Activated T-helper 1 cell treated with anti-CD3 and anti-CD28 coated beads, Interleukin-2, amount 50 U/mL, for 16 hours (primary cell): ENCODE data around the gene RSPRY1.

Experiments used
- DNase-seq, 2 donors: peaks; one replicate each; pipeline ENCODE4 v3.0.0-alpha.2; 2020; ENCODE audit warnings: low read depth in 1 of 2, low spot score in 1 of 2

RSPRY1 gene

DNA sequence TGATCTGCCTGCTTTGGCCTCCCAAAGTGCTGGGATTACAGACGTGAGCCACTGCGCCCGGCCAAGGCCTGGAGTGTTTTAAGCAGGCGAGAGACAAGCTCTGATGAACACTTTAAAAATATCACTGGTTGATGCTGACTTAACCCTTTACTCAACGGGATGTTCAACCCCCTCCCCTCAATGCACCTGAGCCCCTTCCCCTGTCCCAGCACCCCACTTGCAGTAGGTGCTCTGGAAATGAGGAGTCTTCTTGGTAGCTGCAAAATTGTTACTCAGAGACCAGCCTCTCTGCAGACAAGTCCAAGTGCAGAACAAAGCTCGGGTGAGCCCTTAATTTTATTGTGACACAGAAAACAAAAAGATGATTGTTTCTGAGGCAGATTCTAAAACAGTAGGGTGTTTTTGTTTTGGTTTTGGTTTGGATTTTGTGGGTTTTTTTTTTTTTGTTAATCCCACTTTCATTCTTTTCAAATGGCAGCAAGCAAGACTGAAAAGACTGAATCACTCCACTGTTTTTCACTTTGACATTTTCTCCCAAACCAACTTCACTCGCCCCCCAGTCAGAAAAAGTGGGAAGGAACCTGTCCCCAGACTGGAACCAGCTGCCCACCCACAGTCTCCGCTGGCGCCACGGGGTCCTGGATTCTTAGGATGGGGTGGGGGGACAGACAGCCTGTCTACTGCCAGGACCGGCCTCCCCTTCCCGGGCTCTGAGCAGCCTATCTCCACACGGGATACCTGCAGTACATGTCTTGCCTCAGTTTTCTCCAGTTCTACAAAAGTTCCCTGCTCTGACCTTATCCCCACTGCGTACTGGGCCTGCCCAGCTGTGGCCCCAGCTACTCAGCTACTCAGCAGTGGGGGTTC, 103.5 kb downstream of the RSPRY1 start:
- DNase-seq, result no peak
